ENCODE measurements around the gene HIVEP2.

- TF ChIP-seq EZH2 (IDR thresholded peaks at IDR 0.05; ENCODE audit: insufficient read depth, poor library complexity, severe bottlenecking): no peak
- no peak for TF ChIP-seq EZH2phosphoT487 (IDR thresholded peaks at IDR 0.05; ENCODE audit: insufficient read depth, low read depth)
Observed at GRCh38 chr6:142839686-142840040, 105.3 kb downstream of the HIVEP2 start.
